SJSA1 (cell line): ENCODE data around the gene CDYL. TPM values are rescaled to one million over a fixed set of nuclear protein-coding genes. Genes with fewer than 3 reads are reported as not detected.

Source experiments
- DNase-seq, 2 experiments: peaks; one replicate each; pipeline ENCODE4 v3.0.0-alpha.2; 2015 to 2020; ENCODE audit warnings: low spot score in 2 of 2, low read depth in 1 of 2
- H3K27ac ChIP-seq: fragments of 250-450 bp; sonication (Bioruptor Pico); 2 replicates; pipeline ENCODE4 v1.5.1; 2020; ENCODE audit warnings: mild to moderate bottlenecking, moderate library complexity
- H3K27me3 ChIP-seq: fragments of 250-450 bp; sonication (Bioruptor Pico); replicated peaks from 2 replicates; pipeline ENCODE4 v1.5.1; 2020; ENCODE audit warnings: mild to moderate bottlenecking, moderate library complexity
- H3K36me3 ChIP-seq: fragments of 250-450 bp; sonication (Bioruptor Pico); 2 replicates; pipeline ENCODE4 v1.5.1; 2020; ENCODE audit warnings: mild to moderate bottlenecking
- H3K4me1 ChIP-seq: fragments of 250-450 bp; sonication (Bioruptor Pico); replicated peaks from 2 replicates; pipeline ENCODE4 v1.6.1; 2021; ENCODE audit warnings: mild to moderate bottlenecking
- H3K4me3 ChIP-seq: fragments of 250-450 bp; sonication (Bioruptor Pico); 2 replicates; pipeline ENCODE4 v1.5.1; 2020; ENCODE audit warnings: mild to moderate bottlenecking
- H3K9me3 ChIP-seq: fragments of 250-450 bp; sonication (Bioruptor Pico); replicated peaks from 2 replicates; pipeline ENCODE4 v1.5.1; 2020; ENCODE audit warnings: mild to moderate bottlenecking
- total RNA-seq: library from RNA; depleted of rRNA; stranded (reverse); fragments of >200 nt; shearing (Covaris generic); gene quantifications from 2 replicates; pipeline ENCODE4 v1.2.3, GENCODE V29; 2014

The CDYL gene
- total RNA-seq, 1 experiment from 2014 or later: 36.1 TPM

DNA sequence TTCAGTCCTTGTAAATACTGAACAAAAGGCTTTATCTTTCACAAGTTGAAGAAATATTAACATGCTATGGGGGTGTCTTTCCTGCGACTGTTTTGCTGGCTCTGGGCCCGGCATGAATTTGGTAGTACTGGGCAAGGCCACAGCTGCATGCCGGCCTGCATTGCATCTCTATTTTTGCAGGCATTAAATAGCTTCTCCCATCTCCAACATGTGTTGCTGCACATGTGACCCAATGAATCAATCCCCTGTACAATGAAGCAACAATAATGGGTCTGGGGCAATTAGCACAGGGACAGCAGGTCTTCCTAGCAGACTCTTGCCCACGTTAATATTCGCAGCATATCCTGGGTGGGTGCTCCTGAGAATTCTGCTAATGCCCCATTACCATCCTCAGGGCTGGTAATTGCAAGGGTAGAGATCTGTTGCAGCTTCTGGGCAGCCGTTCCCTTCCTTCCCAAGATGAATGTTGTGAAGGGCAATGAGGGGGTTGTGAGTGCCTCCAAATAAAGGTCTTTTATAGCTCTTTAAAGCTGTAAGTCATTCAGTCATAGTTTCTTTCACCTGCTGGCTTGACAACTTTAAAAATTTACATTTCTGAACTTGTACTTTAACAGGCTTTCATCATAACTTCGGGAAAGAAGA, 24.3 kb upstream of the CDYL start:
- H3K36me3 ChIP-seq: no peaks in the 10 kb centered on the region
- DNase-seq: no peak
- H3K4me1 ChIP-seq: peaks cover 5% of the 10 kb centered on the region
- H3K27me3 ChIP-seq: no peaks in the 10 kb centered on the region
- no peak overlapping the region for H3K27ac ChIP-seq
- H3K4me3 ChIP-seq: no peak overlapping the region
- no peaks in the 10 kb centered on the region for H3K9me3 ChIP-seq

DNA sequence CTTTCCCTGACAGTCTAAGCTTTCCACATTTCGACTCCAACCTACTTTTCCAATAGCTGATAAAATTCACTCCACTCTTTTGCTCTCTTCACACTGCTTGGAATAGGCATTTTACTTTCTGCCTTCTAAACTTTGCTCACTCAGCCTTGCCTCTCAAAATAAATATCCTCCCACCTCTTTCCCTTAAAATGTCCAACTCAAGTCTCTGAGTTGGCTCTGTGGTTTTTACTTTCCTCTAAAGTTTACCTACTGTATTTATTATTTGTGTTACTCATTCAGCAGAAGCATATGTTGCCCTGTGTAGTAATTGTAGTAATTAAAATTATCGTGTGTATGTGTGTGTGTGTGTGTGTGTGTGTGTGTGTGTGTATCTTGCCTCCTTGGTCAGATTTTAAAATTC, 20.0 kb upstream of the CDYL start:
- no peaks in the 10 kb centered on the region for H3K27me3 ChIP-seq
- no peaks in the 10 kb centered on the region for H3K9me3 ChIP-seq
- peak in 1 of 2 experiments; percentile 32 for DNase-seq
- no peak overlapping the region for H3K27ac ChIP-seq
- no peaks in the 10 kb centered on the region for H3K36me3 ChIP-seq
- H3K4me3 ChIP-seq: no peak overlapping the region
- peaks cover 5% of the 10 kb centered on the region for H3K4me1 ChIP-seq

DNA sequence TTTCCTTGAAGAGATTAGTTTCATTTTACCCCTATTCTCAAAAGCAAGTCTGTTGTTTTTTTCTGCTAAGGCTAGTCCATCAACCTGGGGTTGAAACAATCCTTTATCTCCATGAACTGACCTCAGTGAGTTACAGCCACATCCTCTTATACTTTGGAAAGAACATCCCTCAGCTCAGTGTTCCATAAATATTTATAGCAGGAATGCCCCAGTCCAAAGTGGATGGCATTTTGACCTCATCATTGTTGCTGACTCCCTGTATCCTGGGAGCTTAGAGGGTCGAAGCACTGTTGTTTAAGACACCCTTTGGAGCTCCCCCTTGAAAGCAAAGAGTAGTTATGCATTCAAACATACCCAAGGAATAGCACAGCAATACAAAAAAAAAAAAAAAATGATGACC, 16.2 kb upstream of the CDYL start:
- Histone ChIP-seq H3K36me3 (no peaks in the 10 kb centered on the region), H3K4me3 (no peak overlapping the region), H3K9me3 (no peaks in the 10 kb centered on the region), H3K27me3 (no peaks in the 10 kb centered on the region), H3K4me1 (peaks cover 5% of the 10 kb centered on the region), H3K27ac (no peak overlapping the region)
- no peak for DNase-seq

DNA sequence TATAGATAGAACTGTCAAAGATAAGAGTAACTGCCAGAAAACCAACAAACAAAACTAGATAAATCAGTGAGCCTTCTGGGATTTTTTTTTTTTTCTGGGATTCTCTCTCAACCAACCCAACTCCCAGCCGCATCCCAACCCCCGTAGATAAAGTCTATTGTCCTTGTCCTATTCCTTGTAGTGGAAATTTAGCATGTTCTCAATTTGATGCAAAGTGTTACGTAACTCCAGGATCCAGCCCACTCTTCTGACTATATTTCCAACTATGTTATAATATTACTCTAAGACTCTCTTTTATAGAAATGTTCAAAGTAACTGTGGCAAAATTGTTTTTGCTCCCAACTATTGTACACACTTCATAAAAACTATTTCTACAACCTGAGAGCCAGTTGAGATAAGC, 15.4 kb upstream of the CDYL start:
- Histone ChIP-seq H3K27ac (no peak overlapping the region), H3K4me3 (no peak overlapping the region), H3K27me3 (no peaks in the 10 kb centered on the region), H3K36me3 (no peaks in the 10 kb centered on the region), H3K4me1 (peaks cover 5% of the 10 kb centered on the region), H3K9me3 (no peaks in the 10 kb centered on the region)
- DNase-seq: no peak

DNA sequence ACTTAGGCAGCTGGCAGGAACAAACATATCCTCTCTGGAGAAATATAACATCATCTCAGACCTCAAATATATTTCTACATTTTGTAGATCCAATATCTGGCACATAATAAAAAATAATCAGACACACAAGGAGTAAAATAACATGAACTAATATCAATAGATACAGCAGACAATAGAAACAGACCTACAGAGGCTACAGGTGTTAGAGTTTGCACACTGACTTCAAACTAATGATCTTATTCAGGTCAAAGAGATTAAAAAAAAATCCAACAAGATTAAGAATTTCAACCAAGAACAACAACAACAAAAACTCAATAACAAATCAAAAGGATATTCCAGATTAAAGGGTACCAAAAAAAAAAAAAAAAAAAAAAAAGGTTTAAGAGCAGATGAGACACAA, 13.9 kb upstream of the CDYL start:
- Histone ChIP-seq H3K27me3 (no peaks in the 10 kb centered on the region), H3K4me3 (no peak overlapping the region), H3K9me3 (no peaks in the 10 kb centered on the region), H3K36me3 (no peaks in the 10 kb centered on the region), H3K27ac (no peak overlapping the region), H3K4me1 (no peaks in the 10 kb centered on the region)
- no peak for DNase-seq

DNA sequence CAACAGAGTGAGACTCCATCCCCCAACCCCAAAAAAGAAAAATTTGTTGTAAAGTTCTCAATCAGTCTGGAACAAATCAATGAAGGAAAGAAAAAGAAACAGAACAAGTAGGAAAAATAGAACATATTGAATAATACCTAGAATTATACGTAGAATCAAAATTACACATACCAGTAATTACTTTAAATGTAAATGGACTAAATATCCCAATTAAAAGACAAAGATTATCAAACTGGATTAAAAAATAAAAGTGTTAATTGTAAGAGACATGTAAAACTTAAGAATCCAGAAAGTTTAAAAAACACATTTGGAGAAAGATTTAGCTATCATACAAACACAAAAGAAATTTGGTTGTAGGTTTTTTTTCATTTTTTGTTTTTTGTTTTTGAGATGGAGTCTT, 12.3 kb upstream of the CDYL start:
- H3K4me3 ChIP-seq: no peak overlapping the region
- no peaks in the 10 kb centered on the region for H3K9me3 ChIP-seq
- H3K36me3 ChIP-seq: no peaks in the 10 kb centered on the region
- no peaks in the 10 kb centered on the region for H3K4me1 ChIP-seq
- no peaks in the 10 kb centered on the region for H3K27me3 ChIP-seq
- DNase-seq: no peak
- no peak overlapping the region for H3K27ac ChIP-seq

DNA sequence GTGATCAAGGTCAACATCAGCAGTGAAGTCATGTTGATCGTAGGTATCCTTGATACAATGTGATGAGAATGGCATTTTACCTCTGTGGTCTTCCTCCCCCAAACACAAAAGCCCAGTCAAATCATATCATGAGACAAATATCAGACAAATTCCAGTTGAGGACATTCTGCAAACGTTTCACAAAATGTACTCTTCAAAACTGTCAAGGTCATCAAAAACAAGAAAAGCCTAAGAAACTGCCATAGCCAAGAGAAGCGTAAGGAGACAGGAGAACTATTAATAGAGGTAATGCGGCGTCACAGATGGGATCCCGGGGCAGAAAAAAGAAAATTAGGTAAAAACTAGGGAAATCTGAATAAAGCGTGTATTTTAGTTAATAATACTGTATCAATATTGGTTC, 7.4 kb upstream of the CDYL start:
- H3K4me3 ChIP-seq: no peak overlapping the region
- H3K36me3 ChIP-seq: no peaks in the 10 kb centered on the region
- H3K9me3 ChIP-seq: no peaks in the 10 kb centered on the region
- H3K4me1 ChIP-seq: no peaks in the 10 kb centered on the region
- H3K27me3 ChIP-seq: no peaks in the 10 kb centered on the region
- no peak overlapping the region for H3K27ac ChIP-seq
- no peak for DNase-seq

DNA sequence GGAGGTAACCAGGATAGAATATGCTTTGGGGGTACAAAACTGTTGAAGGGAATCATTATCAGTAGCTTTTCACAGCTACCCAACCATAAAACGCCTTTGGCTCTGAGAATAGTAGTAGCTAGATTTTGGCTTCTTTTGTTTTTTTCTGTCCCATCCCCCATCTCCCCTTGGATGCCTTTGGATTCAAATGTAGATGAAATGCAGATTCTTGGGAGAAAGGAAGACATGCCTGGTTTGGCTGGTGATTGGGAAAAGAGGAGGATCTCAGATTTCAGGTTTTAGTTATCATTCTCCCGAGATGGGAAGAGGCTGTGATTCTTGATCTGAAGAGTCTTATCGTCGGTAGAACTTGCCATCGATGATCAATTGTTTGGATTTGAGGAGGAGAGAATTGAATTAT, 3.5 kb upstream of the CDYL start:
- no peak overlapping the region for H3K27ac ChIP-seq
- H3K4me3 ChIP-seq: no peak overlapping the region
- H3K9me3 ChIP-seq: no peaks in the 10 kb centered on the region
- H3K4me1 ChIP-seq: peaks cover 12% of the 10 kb centered on the region
- H3K27me3 ChIP-seq: no peaks in the 10 kb centered on the region
- peaks cover 5% of the 10 kb centered on the region; the same call in 1 of the 2 replicates for H3K36me3 ChIP-seq
- no peak for DNase-seq

DNA sequence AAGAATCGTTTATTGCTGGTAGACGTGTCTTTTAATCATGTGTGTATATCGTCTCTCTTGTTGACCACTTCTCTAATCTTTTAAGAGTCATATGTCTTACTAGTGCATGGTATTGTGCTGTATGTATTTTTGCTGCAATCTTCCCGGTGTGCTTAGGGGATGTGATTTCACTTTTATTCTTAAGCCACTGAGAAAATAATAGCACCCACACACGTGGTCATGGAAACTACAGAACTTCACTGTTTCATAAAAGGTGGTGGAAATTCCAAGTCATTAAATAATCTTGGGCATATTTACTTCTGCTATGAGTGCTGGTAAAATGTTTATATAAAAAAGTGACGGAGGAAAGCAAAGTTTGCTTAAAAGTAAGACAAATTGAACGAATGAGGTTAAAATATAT, 3.0 kb upstream of the CDYL start:
- no peak overlapping the region for H3K4me3 ChIP-seq
- H3K4me1 ChIP-seq: peaks cover 14% of the 10 kb centered on the region
- peaks cover 10% of the 10 kb centered on the region; the same call in 1 of the 2 replicates for H3K36me3 ChIP-seq
- peaks cover 4% of the 10 kb centered on the region; the same call in 1 of the 2 replicates for H3K9me3 ChIP-seq
- no peaks in the 10 kb centered on the region for H3K27me3 ChIP-seq
- no peak overlapping the region for H3K27ac ChIP-seq
- DNase-seq: no peak

DNA sequence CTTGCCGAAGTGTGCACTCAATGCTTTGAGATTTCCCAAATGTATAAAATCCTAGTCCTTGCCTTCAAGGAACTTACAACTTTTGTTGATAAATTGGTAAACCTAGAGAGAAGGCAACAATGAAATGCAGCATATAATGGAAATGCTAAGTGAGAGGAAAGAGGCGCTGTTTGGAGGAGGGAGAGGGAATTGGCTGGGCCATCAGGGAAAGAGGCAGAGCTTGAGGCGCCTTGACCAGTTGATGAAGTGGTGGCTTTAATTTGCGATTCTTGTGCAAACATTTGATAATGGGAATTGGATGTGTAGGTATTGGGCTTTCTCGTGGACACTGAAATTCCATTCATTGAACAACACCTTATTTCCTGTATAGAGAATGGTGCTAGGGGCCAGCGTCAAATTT, 1.9 kb upstream of the CDYL start:
- no peak for DNase-seq
- Histone ChIP-seq H3K4me3 (no peak overlapping the region), H3K4me1 (peaks cover 14% of the 10 kb centered on the region), H3K27me3 (no peaks in the 10 kb centered on the region), H3K36me3 (peaks cover 12% of the 10 kb centered on the region; the same call in 1 of the 2 replicates), H3K9me3 (peaks cover 6% of the 10 kb centered on the region; the same call in 1 of the 2 replicates), H3K27ac (no peak overlapping the region)

DNA sequence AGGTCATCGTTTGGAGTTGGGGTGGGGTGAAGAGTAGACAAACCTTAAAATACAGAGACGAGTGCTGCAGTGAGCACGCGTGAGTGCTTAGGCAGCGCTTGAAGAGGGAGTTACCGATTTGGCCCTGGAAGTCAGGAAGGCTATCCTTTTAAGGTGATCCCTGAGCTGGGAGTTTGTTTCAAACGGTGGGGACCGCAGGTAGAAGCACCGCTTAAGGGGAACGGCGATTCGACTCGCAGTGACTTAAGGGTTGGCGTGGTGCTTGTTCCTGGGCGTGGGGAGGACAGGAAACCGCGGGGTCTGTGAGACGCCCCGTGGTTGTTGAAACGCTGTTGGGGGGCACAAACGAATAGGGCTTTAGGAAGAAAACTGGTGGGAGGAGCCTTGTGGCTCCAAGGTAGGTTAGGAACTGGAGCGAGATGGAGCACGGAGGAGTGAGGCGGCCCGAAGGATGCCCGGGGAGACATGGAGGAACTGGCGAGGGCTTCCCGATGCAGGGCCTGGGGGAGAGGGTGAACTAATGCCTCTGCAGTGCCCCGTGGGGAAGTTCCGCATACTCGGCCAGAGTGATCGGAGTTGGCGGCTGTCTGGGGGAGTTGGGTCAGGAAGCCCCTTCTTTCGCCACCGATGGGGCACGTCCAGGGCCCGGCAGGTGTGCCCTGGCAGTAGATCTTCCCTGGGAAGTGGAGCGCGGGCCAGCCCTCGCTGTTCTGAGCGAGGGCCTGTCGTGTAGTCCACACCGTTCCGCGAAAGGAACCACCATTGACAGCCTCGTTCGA, 1.3 kb upstream of the CDYL start:
- peaks cover 12% of the 10 kb centered on the region; the same call in 1 of the 2 replicates for H3K36me3 ChIP-seq
- H3K9me3 ChIP-seq: peaks cover 6% of the 10 kb centered on the region; the same call in 1 of the 2 replicates
- peak overlapping the region; percentile 70 for H3K4me3 ChIP-seq
- DNase-seq: peak in 1 of 2 experiments; percentile 24
- no peaks in the 10 kb centered on the region for H3K27me3 ChIP-seq
- peak overlapping the region; percentile 45; the same call in 1 of the 2 replicates for H3K27ac ChIP-seq
- H3K4me1 ChIP-seq: peaks cover 14% of the 10 kb centered on the region

DNA sequence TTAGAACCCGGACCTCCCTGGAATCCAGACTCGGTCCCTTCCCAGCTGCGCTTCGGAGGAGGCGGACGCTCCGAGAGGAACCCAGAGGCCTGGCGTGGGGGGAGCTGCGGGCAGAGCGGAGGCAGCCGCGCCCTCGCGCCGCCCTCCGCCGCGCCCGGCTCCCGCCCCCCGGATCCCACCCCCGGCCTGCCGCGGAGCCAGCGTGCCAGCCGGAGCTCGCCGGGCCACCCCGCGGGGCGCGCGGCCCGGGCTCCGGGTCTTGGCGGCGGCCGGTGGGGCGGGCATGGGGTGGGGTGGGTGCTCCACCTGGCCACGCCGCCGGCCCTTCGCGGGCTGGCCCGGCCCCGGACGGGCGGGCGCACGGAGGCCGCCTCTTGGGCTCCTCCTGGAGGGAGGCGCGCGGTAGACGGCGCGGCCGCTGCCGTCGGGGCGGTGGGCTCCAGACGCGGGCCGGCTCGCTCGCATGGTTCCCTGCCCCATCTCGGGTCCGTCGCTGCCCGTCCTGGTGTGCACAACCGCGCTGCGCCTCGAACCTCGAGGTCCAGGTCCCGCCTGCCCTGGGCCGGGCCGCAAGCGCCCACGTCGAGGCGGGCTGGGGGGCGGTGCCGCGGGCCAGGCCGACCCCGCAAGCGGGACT, 592 bp upstream of the CDYL start:
- Histone ChIP-seq H3K27me3 (no peaks in the 10 kb centered on the region), H3K36me3 (peaks cover 12% of the 10 kb centered on the region; the same call in 1 of the 2 replicates), H3K4me3 (peak overlapping the region; percentile 70), H3K9me3 (peaks cover 6% of the 10 kb centered on the region; the same call in 1 of the 2 replicates), H3K4me1 (peaks cover 17% of the 10 kb centered on the region), H3K27ac (peak overlapping the region; percentile 81)
- peak in 1 of 2 experiments; percentile 91 for DNase-seq

DNA sequence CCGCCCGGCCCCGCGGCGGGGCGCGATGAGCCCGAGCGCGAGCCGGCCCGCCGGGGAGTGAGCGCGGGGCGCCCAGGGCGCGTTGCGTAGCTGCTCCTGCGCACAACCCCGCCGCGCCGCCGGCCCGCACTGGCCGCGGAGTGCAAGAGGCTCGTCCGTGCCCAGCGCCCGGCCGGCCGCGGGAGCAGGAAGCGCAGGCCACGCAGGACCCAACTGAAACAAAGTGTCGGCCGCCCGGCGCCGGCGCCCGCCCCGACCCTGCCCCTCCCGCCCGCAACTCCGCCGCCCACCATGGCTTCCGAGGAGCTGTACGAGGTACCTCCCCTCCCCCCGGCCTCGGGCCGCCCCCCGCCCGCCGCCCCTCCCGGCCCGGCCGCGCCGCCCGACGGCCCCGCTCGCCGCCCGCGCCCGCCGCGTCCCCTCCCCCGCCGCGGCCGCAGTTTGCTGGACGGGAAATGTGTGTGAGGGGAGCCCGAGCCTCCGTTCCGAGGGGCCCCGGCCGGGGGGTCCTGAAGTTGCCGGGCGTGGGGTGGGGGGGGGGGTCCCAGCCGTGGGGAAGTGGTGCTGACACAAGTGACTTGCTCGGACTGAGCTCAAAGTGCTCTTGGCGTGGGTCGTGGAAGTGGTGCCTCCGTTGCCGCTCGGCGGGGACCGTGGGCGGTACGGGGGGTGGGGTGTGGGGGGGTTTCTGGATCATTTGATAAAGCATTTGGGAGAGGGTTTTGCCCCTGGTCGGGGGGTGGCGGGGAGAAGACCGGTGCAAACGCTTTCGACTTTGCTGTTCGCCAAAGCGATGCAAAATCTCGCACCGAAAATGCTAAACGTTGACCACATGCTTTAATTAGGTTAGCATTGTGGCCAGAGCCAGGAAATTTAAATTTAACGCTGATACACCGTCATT, 539 bp downstream of the CDYL start:
- DNase-seq: peak; percentile 20 to 54
- H3K27me3 ChIP-seq: no peaks in the 10 kb centered on the region
- H3K27ac ChIP-seq: peak overlapping the region; percentile 51; the same call in 1 of the 2 replicates
- H3K4me3 ChIP-seq: peak overlapping the region; percentile 70
- peaks cover 6% of the 10 kb centered on the region; the same call in 1 of the 2 replicates for H3K9me3 ChIP-seq
- peaks cover 15% of the 10 kb centered on the region; the same call in 1 of the 2 replicates for H3K36me3 ChIP-seq
- peaks cover 26% of the 10 kb centered on the region for H3K4me1 ChIP-seq
